ENCODE data around the gene TOMM40. TPM values are rescaled to one million over a fixed set of nuclear protein-coding genes. Genes with fewer than 3 reads are reported as not detected.

Gene TOMM40
- total RNA-seq, 2 donors from 2014 or later: 19.7 to 34.3 TPM

GRCh38 chr19:44900328-44901244 lies 9.5 kb downstream of the TOMM40 start:
- H3K36me3 ChIP-seq (replicated peaks in 1 of 2; ENCODE audit: insufficient read depth in 1 of 2, low read depth in 2 of 2): peaks cover 0 to 12% of the 10 kb centered on the region in 2 donors
- H3K4me3 ChIP-seq: no peak overlapping the region
- TF ChIP-seq POLR2A (IDR thresholded peaks at IDR 0.05) (no peak), CTCF (IDR thresholded peaks at IDR 0.05) (no peak)
- intact Hi-C loops (cut with DNase I): no loop called here
- no peaks in the 10 kb centered on the region for H3K9me3 ChIP-seq
- no peak for DNase-seq
- peaks cover 22% of the 10 kb centered on the region for H3K4me1 ChIP-seq
- WGBS, 2 donors: 90 to 95% methylated on average over 5 to 18 of the region's 19 CpGs
- no peak for ATAC-seq
- peaks cover 0 to 6% of the 10 kb centered on the region in 2 donors for H3K27me3 ChIP-seq
- H3K27ac ChIP-seq: no peak overlapping the region

GRCh38 chr19:44903216-44903601 lies 12.2 kb downstream of the TOMM40 start:
- DNase-seq (no peak), ATAC-seq (peak; percentile 3)
- TF ChIP-seq POLR2A (IDR thresholded peaks at IDR 0.05) (no peak), CTCF (IDR thresholded peaks at IDR 0.05) (no peak)
- no peak overlapping the region for H3K4me3 ChIP-seq
- peaks cover 29% of the 10 kb centered on the region for H3K4me1 ChIP-seq
- 63 to 67% methylated on average over 10 to 13 of the region's 15 CpGs for WGBS, 2 donors
- intact Hi-C loops (cut with DNase I): no loop called here
- H3K27ac ChIP-seq: no peak overlapping the region
- no peaks in the 10 kb centered on the region for H3K9me3 ChIP-seq
- peaks cover 0 to 2% of the 10 kb centered on the region in 2 donors for H3K36me3 ChIP-seq (replicated peaks in 1 of 2; ENCODE audit: insufficient read depth in 1 of 2, low read depth in 2 of 2)
- H3K27me3 ChIP-seq: peaks cover 0 to 11% of the 10 kb centered on the region in 2 donors

- no peak for TF ChIP-seq POLR2A (IDR thresholded peaks at IDR 0.05)
- TF ChIP-seq CTCF (IDR thresholded peaks at IDR 0.05): peak; percentile 89 to 100 (median 92)
- Histone ChIP-seq H3K36me3 (replicated peaks in 1 of 2; ENCODE audit: insufficient read depth in 1 of 2, low read depth in 2 of 2) (peaks cover 0 to 2% of the 10 kb centered on the region in 2 donors), H3K4me1 (peaks cover 29% of the 10 kb centered on the region), H3K9me3 (no peaks in the 10 kb centered on the region), H3K4me3 (no peak overlapping the region), H3K27me3 (peaks cover 0 to 11% of the 10 kb centered on the region in 2 donors), H3K27ac (no peak overlapping the region)
- intact Hi-C loops (cut with DNase I): no loop called here
- ATAC-seq: peak; percentile 74
- DNase-seq: peak; percentile 63 to 79 (median 72)
- WGBS, 2 donors: 11% methylated on average over 17 to 24 of the region's 24 CpGs
Measured at GRCh38 chr19:44903602-44904425, 12.8 kb downstream of the TOMM40 start.

GRCh38 chr19:44904426-44904994 lies 13.5 kb downstream of the TOMM40 start:
- Histone ChIP-seq H3K4me3 (no peak overlapping the region), H3K27ac (no peak overlapping the region), H3K4me1 (peaks cover 29% of the 10 kb centered on the region), H3K27me3 (peaks cover 0 to 11% of the 10 kb centered on the region in 2 donors), H3K36me3 (replicated peaks in 1 of 2; ENCODE audit: insufficient read depth in 1 of 2, low read depth in 2 of 2) (peaks cover 0 to 2% of the 10 kb centered on the region in 2 donors), H3K9me3 (no peaks in the 10 kb centered on the region)
- no peak for DNase-seq
- WGBS, 2 donors: 43 to 53% methylated on average over 6 to 12 of the region's 12 CpGs
- peak in 1 of 7 experiments; percentile 21 for TF ChIP-seq CTCF (IDR thresholded peaks at IDR 0.05)
- no peak for TF ChIP-seq POLR2A (IDR thresholded peaks at IDR 0.05)
- no peak for ATAC-seq
- intact Hi-C loops (cut with DNase I): no loop called here

Measured in body of pancreas (tissue), 4 donors.